Right kidney (tissue), 9 donors: ENCODE data around the gene TAF7.
"Not testable (repeated sequence)": the region's sequence is repeated elsewhere in the genome, so short reads cannot be mapped to it uniquely, and the experiment has no call there.

Experiments
- DNase-seq: peaks from one replicate; pipeline ENCODE4 v3.0.0-alpha.2; 2016
- long read RNA-seq, 8 donors: transcript quantifications; one replicate each; lab custom pipeline, GENCODE V29; 2026

TAF7 gene
- long read RNA-seq, donor 1, transcript TAF7-201 (1 exons, 2,334 nt), result major isoform, 349 of 349 reads
- long read RNA-seq, donor 1, partial matches to known transcripts, result 0 of 349 reads
- long read RNA-seq, donor 1, other reads (novel, unspliced or antisense), result 0 of 349 reads
- long read RNA-seq, donor 2, transcript TAF7-201 (1 exons, 2,334 nt), result major isoform, 192 of 192 reads
- long read RNA-seq, donor 2, partial matches to known transcripts, result 0 of 192 reads
- long read RNA-seq, donor 2, other reads (novel, unspliced or antisense), result 0 of 192 reads
- long read RNA-seq, donor 3, transcript TAF7-201 (1 exons, 2,334 nt), result major isoform, 123 of 123 reads
- long read RNA-seq, donor 3, partial matches to known transcripts, result 0 of 123 reads
- long read RNA-seq, donor 3, other reads (novel, unspliced or antisense), result 0 of 123 reads
- long read RNA-seq, donor 4, transcript TAF7-201 (1 exons, 2,334 nt), result major isoform, 199 of 199 reads
- long read RNA-seq, donor 4, partial matches to known transcripts, result 0 of 199 reads
- long read RNA-seq, donor 4, other reads (novel, unspliced or antisense), result 0 of 199 reads
- long read RNA-seq, donor 5, transcript TAF7-201 (1 exons, 2,334 nt), result major isoform, 155 of 155 reads
- long read RNA-seq, donor 5, partial matches to known transcripts, result 0 of 155 reads
- long read RNA-seq, donor 5, other reads (novel, unspliced or antisense), result 0 of 155 reads
- long read RNA-seq, donor 6, transcript TAF7-201 (1 exons, 2,334 nt), result major isoform, 202 of 202 reads
- long read RNA-seq, donor 6, partial matches to known transcripts, result 0 of 202 reads
- long read RNA-seq, donor 6, other reads (novel, unspliced or antisense), result 0 of 202 reads
- long read RNA-seq, donor 7, transcript TAF7-201 (1 exons, 2,334 nt), result major isoform, 280 of 280 reads
- long read RNA-seq, donor 7, partial matches to known transcripts, result 0 of 280 reads
- long read RNA-seq, donor 7, other reads (novel, unspliced or antisense), result 0 of 280 reads
- long read RNA-seq, donor 8, transcript TAF7-201 (1 exons, 2,334 nt), result major isoform, 196 of 196 reads
- long read RNA-seq, donor 8, partial matches to known transcripts, result 0 of 196 reads
- long read RNA-seq, donor 8, other reads (novel, unspliced or antisense), result 0 of 196 reads

GRCh38 chr5:141320225-141321169, at the start of gene TAF7:
TAF7 (minus strand) TSS chr5:141320784; CDS start chr5:141320044, 740 bp downstream.
- peak; percentile 97 for DNase-seq

DNA sequence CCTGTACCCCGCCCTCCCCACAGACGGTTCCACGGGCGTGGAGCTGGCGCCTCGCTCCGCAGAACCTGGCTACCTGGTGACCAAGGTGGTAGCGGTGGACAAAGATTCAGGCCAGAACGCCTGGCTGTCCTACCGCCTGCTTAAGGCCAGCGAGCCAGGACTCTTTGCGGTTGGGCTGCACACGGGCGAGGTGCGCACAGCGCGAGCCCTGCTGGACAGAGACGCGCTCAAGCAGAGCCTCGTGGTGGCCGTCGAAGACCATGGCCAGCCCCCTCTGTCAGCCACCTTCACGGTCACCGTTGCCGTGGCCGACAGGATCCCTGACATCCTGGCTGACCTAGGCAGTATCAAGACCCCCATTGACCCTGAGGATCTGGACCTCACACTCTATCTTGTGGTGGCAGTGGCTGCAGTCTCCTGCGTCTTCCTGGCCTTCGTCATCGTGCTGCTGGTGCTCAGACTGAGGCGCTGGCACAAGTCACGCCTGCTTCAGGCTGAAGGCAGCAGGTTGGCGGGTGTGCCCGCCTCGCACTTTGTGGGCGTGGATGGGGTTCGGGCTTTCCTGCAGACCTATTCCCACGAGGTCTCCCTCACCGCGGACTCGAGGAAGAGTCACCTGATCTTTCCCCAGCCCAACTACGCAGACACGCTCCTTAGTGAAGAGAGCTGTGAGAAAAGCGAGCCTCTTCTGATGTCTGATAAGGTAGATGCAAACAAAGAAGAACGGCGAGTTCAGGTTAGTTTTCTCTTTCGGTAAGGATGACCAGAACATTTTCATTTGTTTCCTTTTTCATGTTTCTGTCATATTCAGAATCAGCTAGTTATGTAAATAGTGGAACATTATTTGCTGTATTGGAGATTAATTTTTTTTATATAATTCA, 45.7 kb upstream of the TAF7 start:
- no peak for DNase-seq

GRCh38 chr5:141363952-141364660, 43.5 kb upstream of the TAF7 start, which contains the start of gene PCDHGA5:
PCDHGA5 (plus strand) TSS chr5:141364162; CDS start chr5:141364331, 169 bp downstream.
- peak; percentile 22 for DNase-seq

- DNase-seq, result no peak
Observed at GRCh38 chr5:141362719-141363118, 42.1 kb upstream of the TAF7 start.

DNA sequence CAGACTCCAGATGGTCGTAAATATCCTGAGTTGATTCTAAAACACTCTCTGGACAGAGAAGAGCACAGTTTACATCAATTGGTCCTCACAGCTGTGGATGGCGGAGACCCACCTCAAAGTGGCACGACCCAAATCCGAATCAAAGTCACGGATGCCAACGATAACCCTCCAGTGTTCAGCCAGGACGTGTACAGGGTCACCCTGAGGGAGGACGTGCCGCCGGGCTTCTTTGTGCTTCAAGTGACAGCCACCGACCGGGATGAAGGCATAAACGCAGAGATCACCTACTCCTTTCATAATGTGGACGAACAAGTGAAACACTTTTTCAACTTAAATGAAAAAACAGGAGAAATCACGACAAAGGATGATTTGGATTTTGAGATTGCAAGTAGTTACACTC, 40.1 kb upstream of the TAF7 start:
- DNase-seq, result no peak

DNA sequence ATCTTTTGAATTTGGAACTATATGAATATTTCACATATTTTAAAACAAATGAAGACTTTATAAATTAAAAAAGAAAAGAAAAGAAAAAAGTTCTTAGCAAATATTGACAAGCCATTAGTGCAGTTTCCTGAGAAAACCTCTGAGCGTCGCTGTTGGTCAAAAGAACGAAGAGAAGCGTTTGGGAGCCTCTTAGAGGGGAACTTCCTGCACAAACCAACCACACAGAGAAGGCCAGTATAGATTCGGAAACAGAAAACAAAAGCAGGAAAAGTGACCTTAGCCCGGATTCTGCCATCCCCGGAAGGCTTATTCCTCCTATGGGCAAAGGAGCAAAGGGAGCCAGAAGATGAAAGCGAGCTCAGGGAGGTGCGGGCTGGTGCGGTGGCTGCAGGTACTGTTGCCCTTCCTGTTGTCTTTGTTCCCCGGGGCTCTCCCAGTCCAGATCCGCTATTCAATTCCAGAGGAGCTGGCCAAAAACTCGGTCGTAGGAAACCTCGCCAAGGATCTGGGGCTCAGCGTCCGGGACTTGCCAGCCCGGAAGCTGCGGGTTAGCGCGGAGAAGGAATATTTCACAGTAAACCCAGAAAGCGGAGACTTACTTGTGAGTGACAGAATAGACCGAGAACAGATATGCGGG, 39.3 kb upstream of the TAF7 start, which contains the start of gene PCDHGB2:
Gene PCDHGB2 (plus strand): TSS at position 205 of the 637 bp plus-strand sequence. CDS start 142 bp downstream, at position 347.
- DNase-seq, result peak; percentile 8

GRCh38 chr5:141356950-141357349, 36.4 kb upstream of the TAF7 start:
- no peak for DNase-seq

- DNase-seq, result no peak
Observed at GRCh38 chr5:141356133-141356532, 35.5 kb upstream of the TAF7 start.

GRCh38 chr5:141355641-141356040, 35.1 kb upstream of the TAF7 start:
- no peak for DNase-seq

GRCh38 chr5:141354900-141355469, 34.4 kb upstream of the TAF7 start, which contains the start of gene PCDHGA4:
PCDHGA4 (plus strand) TSS chr5:141355021; CDS start chr5:141355108, 87 bp downstream.
- no peak for DNase-seq

DNA sequence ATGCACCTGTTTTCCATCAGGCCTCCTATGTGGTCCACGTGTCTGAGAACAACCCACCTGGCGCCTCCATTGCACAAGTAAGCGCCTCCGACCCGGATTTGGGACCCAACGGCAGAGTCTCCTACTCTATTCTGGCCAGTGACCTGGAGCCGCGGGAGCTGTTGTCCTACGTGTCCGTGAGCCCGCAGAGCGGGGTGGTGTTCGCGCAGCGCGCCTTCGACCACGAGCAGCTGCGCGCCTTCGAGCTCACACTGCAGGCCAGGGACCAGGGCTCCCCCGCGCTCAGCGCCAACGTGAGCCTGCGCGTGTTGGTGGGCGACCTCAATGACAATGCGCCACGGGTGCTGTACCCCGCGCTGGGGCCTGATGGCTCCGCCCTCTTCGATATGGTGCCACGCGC, 31.0 kb upstream of the TAF7 start:
- DNase-seq, result no peak

DNA sequence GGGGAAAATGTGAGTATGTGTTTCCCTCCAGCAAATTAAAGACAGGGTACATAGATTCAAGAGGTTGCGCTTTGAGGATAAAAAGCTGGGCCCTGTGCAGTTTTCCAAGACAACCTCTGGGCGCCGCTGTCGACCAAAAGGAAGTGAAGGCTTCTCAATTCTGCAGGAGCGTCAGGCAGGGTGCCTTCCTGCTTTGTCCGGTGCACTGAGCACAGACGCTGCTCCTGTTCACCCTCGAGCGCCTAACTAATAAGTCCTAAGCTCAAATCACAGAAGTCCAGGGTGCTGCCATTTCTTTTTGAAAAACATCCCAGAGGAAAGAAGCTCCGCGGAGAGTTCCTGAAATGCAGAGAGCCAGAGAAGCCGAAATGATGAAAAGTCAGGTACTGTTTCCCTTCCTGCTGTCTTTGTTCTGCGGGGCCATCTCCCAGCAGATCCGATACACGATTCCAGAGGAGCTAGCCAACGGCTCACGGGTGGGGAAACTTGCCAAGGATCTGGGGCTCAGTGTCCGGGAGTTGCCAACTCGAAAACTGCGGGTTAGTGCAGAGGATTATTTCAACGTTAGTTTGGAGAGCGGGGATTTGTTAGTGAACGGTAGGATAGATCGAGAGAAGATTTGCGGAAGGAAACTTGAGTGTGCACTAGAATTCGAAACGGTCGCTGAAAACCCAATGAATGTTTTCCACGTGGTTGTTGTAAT, 29.5 kb upstream of the TAF7 start, which contains the start of gene PCDHGB1:
Gene PCDHGB1 (plus strand): TSS at position 183 of the 703 bp plus-strand sequence. CDS start 162 bp downstream, at position 345.
- no peak for DNase-seq

GRCh38 chr5:141346017-141346416, 25.4 kb upstream of the TAF7 start:
- DNase-seq, result not testable (repeated sequence)

- DNase-seq, result no peak
Observed at GRCh38 chr5:141345327-141345726, 24.7 kb upstream of the TAF7 start.

- peak; percentile 23 for DNase-seq
Observed at GRCh38 chr5:141343953-141344463, 23.4 kb upstream of the TAF7 start.

- no peak for DNase-seq
Observed at GRCh38 chr5:141343242-141343952, 22.8 kb upstream of the TAF7 start, which contains the start of gene PCDHGA3. PCDHGA3 (plus strand) TSS chr5:141343829; CDS start chr5:141344034, 205 bp downstream.

DNA sequence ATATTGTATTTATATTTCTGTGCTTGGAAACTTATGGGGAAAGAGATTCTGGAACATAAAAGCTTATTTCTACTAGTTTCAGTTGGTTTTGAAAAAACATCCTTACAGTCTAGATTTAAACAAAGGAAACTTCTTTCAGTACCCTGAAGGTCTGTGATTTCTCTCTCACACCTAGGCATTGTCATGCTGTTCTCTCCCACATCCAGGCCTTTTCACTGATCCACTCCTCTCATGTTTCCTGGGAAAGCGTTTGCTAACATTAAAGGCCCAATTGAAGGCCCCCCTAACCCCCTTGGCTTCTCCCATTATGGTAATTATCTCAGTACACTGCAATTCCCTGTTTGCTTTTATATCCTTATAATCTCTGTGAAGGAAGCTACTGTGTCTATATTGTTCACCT, 22.2 kb upstream of the TAF7 start:
- DNase-seq, result no peak
